ENCODE measurements around the gene SIK3. TPM values are rescaled to one million over a fixed set of nuclear protein-coding genes. Genes with fewer than 3 reads are reported as not detected.
"Not testable (repeated sequence)": the region's sequence is repeated elsewhere in the genome, so short reads cannot be mapped to it uniquely, and the experiment has no call there.

The SIK3 gene
- total RNA-seq, 1 donor: 40.0 TPM

DNA sequence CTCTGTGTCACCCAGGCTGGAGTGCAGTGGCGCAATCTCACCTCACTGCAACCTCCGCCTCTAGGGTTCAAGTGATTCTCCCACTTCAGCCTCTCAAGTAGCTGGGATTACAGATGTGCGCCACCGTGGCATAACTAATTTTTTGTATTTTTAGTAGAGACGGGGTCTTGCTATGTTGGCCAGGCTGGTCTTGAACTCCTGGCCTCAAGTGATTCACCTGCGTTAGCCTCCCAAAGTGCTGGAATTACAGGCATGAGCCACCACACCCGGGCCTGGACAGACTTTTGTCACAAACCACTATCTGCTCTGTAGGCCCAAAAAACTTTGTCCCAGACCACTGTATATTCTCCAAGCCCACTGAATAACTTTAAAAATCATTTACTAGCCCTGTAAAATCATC is 74.5 kb downstream of the SIK3 start:
- H3K27me3 ChIP-seq (ENCODE audit: insufficient read depth, low read length); H3K4me3 ChIP-seq (ENCODE audit: low read length); H3K9me3 ChIP-seq (ENCODE audit: low read depth, low read length): not testable (repeated sequence)
- H3K4me1 ChIP-seq (ENCODE audit: insufficient read depth, low read length): peaks cover 72% of the 10 kb centered on the region

GRCh38 chr11:117023178-117023577 is 75.0 kb downstream of the SIK3 start:
- Histone ChIP-seq H3K4me1 (ENCODE audit: insufficient read depth, low read length) (peaks cover 78% of the 10 kb centered on the region), H3K4me3 (ENCODE audit: low read length) (no peak overlapping the region), H3K9me3 (ENCODE audit: low read depth, low read length) (no peaks in the 10 kb centered on the region), H3K27me3 (ENCODE audit: insufficient read depth, low read length) (no peaks in the 10 kb centered on the region)

GRCh38 chr11:117022526-117022925 is 75.7 kb downstream of the SIK3 start:
- H3K4me3 ChIP-seq (ENCODE audit: low read length): no peak overlapping the region
- H3K9me3 ChIP-seq (ENCODE audit: low read depth, low read length): no peaks in the 10 kb centered on the region
- no peaks in the 10 kb centered on the region for H3K27me3 ChIP-seq (ENCODE audit: insufficient read depth, low read length)
- H3K4me1 ChIP-seq (ENCODE audit: insufficient read depth, low read length): peaks cover 79% of the 10 kb centered on the region

DNA sequence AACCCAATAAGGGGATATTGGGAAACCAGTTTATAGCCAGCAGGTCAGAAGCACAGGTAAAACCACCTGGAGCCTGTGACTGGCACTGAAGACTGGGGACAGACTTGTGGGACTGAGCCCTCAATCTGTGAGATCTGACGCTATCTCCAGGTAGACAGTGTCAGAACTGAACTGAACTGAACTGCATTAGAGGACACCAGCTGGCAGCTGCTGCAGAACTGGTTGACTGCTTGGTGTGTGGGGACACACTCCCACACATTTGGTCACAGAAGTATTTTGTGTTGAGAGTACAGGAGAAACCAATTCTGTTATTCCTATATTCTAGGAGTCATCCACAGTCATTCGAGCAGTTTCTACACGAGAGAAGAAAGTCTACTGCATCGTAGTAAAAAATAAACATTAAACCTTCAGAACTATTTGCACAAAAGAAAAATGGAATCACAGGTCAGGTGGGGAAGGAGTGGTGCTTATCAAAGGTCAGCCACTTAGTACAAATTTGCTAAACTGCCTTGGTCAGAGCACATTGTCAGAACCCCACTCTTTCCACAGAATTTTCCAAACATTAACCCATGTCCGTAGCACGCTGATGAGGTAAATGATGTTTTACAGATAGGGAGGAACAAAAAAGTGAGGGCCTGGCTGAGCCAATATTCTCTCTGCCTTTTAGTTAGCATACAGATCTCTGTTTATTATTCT is 77.2 kb downstream of the SIK3 start:
- no peak overlapping the region for H3K4me3 ChIP-seq (ENCODE audit: low read length)
- no peaks in the 10 kb centered on the region for H3K27me3 ChIP-seq (ENCODE audit: insufficient read depth, low read length)
- no peaks in the 10 kb centered on the region for H3K9me3 ChIP-seq (ENCODE audit: low read depth, low read length)
- H3K4me1 ChIP-seq (ENCODE audit: insufficient read depth, low read length): peaks cover 64% of the 10 kb centered on the region

- peaks cover 57% of the 10 kb centered on the region for H3K4me1 ChIP-seq (ENCODE audit: insufficient read depth, low read length)
- H3K4me3 ChIP-seq (ENCODE audit: low read length): no peak overlapping the region
- H3K27me3 ChIP-seq (ENCODE audit: insufficient read depth, low read length): no peaks in the 10 kb centered on the region
- H3K9me3 ChIP-seq (ENCODE audit: low read depth, low read length): no peaks in the 10 kb centered on the region
These were observed 77.9 kb downstream of the SIK3 start for GRCh38 chr11:117020287-117020686.

DNA sequence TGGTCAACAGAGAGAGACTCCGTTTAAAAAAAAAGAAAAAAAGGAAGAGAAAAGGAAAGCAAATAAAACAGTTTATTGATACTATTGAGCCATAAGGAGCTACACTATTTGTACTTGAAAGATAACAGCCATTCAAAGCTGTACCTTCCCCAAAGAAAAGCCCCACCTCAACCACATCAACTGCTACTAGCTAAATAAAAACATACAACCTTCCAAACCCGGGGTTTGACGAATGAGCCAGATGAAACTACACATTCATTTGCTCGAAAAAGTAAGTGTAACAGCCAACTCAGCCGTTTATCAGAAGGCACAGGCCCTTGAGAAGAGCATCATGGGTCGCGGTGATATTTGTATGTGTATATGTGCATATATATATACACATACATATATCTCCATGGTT is 78.4 kb downstream of the SIK3 start:
- no peak overlapping the region for H3K4me3 ChIP-seq (ENCODE audit: low read length)
- no peaks in the 10 kb centered on the region for H3K27me3 ChIP-seq (ENCODE audit: insufficient read depth, low read length)
- peaks cover 53% of the 10 kb centered on the region for H3K4me1 ChIP-seq (ENCODE audit: insufficient read depth, low read length)
- no peaks in the 10 kb centered on the region for H3K9me3 ChIP-seq (ENCODE audit: low read depth, low read length)

- Histone ChIP-seq H3K4me3 (ENCODE audit: low read length) (no peak overlapping the region), H3K9me3 (ENCODE audit: low read depth, low read length) (no peaks in the 10 kb centered on the region), H3K4me1 (ENCODE audit: insufficient read depth, low read length) (peaks cover 32% of the 10 kb centered on the region), H3K27me3 (ENCODE audit: insufficient read depth, low read length) (no peaks in the 10 kb centered on the region)
These were observed 80.8 kb downstream of the SIK3 start for GRCh38 chr11:117017456-117017855.

- no peak overlapping the region for H3K4me3 ChIP-seq (ENCODE audit: low read length)
- H3K27me3 ChIP-seq (ENCODE audit: insufficient read depth, low read length): no peaks in the 10 kb centered on the region
- peaks cover 33% of the 10 kb centered on the region for H3K4me1 ChIP-seq (ENCODE audit: insufficient read depth, low read length)
These were observed 81.5 kb downstream of the SIK3 start for GRCh38 chr11:117016747-117017146.

DNA sequence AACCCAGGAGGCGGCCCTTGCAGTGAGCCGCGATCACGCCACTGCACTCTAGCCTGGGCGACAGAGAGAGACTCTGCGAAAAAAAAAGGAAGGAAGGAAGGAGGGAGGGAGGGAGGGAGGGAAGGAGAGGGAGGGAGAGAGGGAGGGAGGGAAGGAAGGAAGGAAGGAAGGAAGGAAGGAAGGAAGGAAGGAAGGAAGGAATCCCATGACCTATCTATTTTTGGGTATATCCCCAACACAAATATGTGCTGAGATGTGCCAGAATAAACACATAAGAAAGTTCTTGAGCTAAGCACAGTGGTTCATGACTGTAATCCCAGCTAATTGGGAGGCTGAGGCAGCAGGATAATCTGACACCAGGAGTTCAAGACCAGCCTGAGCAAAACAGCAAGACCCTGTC is 82.0 kb downstream of the SIK3 start:
- no peak overlapping the region for H3K4me3 ChIP-seq (ENCODE audit: low read length)
- peaks cover 37% of the 10 kb centered on the region for H3K4me1 ChIP-seq (ENCODE audit: insufficient read depth, low read length)
- no peaks in the 10 kb centered on the region for H3K27me3 ChIP-seq (ENCODE audit: insufficient read depth, low read length)
- H3K9me3 ChIP-seq (ENCODE audit: low read depth, low read length): no peaks in the 10 kb centered on the region

More at GRCh38 chr11:117016747-117017146, 81.5 kb downstream of the SIK3 start:
- no peaks in the 10 kb centered on the region for H3K9me3 ChIP-seq (ENCODE audit: low read depth, low read length)

DNA sequence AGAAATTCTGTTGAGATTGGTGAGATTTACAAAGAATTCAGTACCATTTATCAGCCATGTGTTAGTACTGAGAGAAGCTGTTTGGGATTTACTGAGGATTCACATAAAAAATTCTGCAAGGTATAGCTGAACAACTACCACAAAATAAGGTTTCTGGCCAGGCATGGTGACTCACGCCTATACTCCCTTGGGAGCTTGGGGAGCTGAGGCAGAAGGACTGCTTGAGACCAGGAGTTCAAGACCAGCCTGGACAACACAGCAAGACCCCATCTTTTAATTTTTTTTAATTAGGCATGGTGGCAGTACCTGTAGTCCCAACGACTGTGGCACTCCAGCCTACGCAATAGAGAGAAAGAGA is 86.7 kb downstream of the SIK3 start:
- peaks cover 30% of the 10 kb centered on the region for H3K4me1 ChIP-seq (ENCODE audit: insufficient read depth, low read length)
- H3K9me3 ChIP-seq (ENCODE audit: low read depth, low read length): no peaks in the 10 kb centered on the region
- H3K4me3 ChIP-seq (ENCODE audit: low read length): no peak overlapping the region
- no peaks in the 10 kb centered on the region for H3K27me3 ChIP-seq (ENCODE audit: insufficient read depth, low read length)

DNA sequence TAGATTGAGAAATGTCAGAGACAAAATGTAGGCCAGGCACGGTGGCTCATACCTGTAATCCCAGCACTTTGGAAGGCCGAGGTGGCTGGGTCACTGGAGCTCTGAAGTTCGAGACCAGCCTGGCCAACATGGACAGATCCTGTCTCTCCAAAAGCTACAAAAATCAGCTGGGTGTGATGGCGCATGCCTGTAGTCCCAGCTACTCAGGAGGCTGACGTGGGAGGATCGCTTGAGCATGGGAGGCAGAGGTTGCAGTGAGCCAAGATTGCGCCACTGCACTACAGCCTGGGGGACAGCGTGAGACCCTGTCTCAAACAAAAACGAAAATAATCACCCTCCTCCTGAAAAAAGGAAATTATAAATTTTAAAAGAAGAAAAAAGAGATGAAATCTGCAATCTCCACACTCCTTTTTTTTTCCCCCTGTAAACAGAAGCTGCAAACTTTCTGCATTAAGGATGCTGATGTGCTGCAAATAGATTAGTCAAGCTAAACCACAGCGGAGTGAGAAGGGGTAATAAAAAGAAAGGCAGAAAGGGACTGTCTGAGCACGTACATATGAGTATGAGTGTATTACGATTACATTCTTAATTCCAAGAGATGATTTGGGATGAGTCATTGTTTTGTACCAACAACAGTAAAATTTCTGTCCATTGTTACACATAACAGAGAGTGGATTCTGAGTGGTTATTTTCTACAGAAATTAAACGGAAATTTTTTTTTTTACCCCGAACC is 87.3 kb downstream of the SIK3 start:
- no peaks in the 10 kb centered on the region for H3K9me3 ChIP-seq (ENCODE audit: low read depth, low read length)
- H3K4me3 ChIP-seq (ENCODE audit: low read length): no peak overlapping the region
- H3K4me1 ChIP-seq (ENCODE audit: insufficient read depth, low read length): peaks cover 36% of the 10 kb centered on the region
- H3K27me3 ChIP-seq (ENCODE audit: insufficient read depth, low read length): no peaks in the 10 kb centered on the region

DNA sequence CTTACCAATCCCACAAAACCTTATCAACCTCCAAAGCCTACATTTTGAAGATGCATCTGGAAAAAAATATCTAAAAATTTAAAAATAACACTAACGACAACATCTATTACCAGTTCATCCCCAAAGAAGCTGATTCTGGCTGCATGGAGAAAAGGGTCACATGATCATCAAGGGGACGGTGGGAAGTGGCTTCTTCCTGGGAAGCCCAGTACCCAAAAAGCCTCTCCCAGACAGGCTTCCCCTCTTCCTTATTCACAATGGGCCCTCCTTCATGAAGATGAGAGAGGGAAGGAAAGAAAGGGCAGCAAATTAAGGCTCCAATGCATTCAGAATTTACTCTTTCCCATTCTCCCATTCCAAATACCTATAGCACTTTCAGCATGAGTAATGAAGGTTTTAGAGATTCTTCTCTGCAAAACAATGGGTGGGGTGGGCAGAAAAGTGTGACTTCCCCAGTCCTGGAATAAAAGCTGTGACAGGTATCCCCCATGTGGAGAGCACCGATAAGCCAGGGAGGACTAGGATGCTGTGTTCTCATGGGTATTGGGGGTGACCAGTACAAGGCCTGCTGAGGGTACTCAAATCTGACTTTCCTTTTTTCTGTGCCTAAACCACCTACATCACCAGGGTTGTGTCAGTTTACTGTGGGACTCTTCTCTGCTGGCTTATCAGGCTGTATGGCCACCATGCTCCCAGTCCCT is 88.2 kb downstream of the SIK3 start:
- H3K9me3 ChIP-seq (ENCODE audit: low read depth, low read length): no peaks in the 10 kb centered on the region
- H3K27me3 ChIP-seq (ENCODE audit: insufficient read depth, low read length): no peaks in the 10 kb centered on the region
- peaks cover 45% of the 10 kb centered on the region for H3K4me1 ChIP-seq (ENCODE audit: insufficient read depth, low read length)
- H3K4me3 ChIP-seq (ENCODE audit: low read length): no peak overlapping the region

GRCh38 chr11:117005758-117006157 is 92.5 kb downstream of the SIK3 start:
- no peaks in the 10 kb centered on the region for H3K27me3 ChIP-seq (ENCODE audit: insufficient read depth, low read length)
- no peak overlapping the region for H3K4me3 ChIP-seq (ENCODE audit: low read length)
- H3K9me3 ChIP-seq (ENCODE audit: low read depth, low read length): no peaks in the 10 kb centered on the region
- H3K4me1 ChIP-seq (ENCODE audit: insufficient read depth, low read length): peaks cover 77% of the 10 kb centered on the region

- peaks cover 78% of the 10 kb centered on the region for H3K4me1 ChIP-seq (ENCODE audit: insufficient read depth, low read length)
- H3K4me3 ChIP-seq (ENCODE audit: low read length): no peak overlapping the region
- no peaks in the 10 kb centered on the region for H3K9me3 ChIP-seq (ENCODE audit: low read depth, low read length)
- H3K27me3 ChIP-seq (ENCODE audit: insufficient read depth, low read length): no peaks in the 10 kb centered on the region
These were observed 95.5 kb downstream of the SIK3 start for GRCh38 chr11:117002639-117003299.
